Measurements from ENCODE around the gene DPY30.

DPY30 gene

GRCh38 chr2:32039447-32040219, at the start of gene DPY30:
Gene DPY30, minus strand, starts transcription at chr2:32039805. Its CDS starts 349 bp downstream, at chr2:32039456.
- Histone ChIP-seq H3K4me1 (ENCODE audit: control insufficient read depth, insufficient read depth, low read length) (no peaks in the 10 kb centered on the region), H3K9me3 (ENCODE audit: control insufficient read depth, insufficient read depth, low read length) (no peaks in the 10 kb centered on the region), H3K4me3 (ENCODE audit: low read depth, low read length) (peak within 1 kb of the TSS; percentile 99), H3K9ac (ENCODE audit: low read depth, low read length) (peak within 1 kb of the TSS; percentile 81), H3K27me3 (ENCODE audit: control insufficient read depth, insufficient read depth, low read length) (no peaks in the 10 kb centered on the region), H3K27ac (ENCODE audit: low read depth, low read length) (peak within 1 kb of the TSS; percentile 86), H3K36me3 (ENCODE audit: control insufficient read depth, insufficient read depth, low read length) (peaks cover 18% of the 10 kb centered on the region)

GRCh38 chr2:32074134-32074506, 34.5 kb upstream of the DPY30 start:
- H3K36me3 ChIP-seq (ENCODE audit: control insufficient read depth, insufficient read depth, low read length): peaks cover 10% of the 10 kb centered on the region; the same call in 1 of the 2 replicates
- no peaks in the 10 kb centered on the region for H3K9me3 ChIP-seq (ENCODE audit: control insufficient read depth, insufficient read depth, low read length)
- H3K9ac ChIP-seq (ENCODE audit: low read depth, low read length): no peak overlapping the region
- no peak overlapping the region for H3K27ac ChIP-seq (ENCODE audit: low read depth, low read length)
- H3K4me3 ChIP-seq (ENCODE audit: low read depth, low read length): no peak overlapping the region
- no peaks in the 10 kb centered on the region for H3K27me3 ChIP-seq (ENCODE audit: control insufficient read depth, insufficient read depth, low read length)
- no peaks in the 10 kb centered on the region for H3K4me1 ChIP-seq (ENCODE audit: control insufficient read depth, insufficient read depth, low read length)

- Histone ChIP-seq H3K9ac (ENCODE audit: low read depth, low read length) (no peak overlapping the region), H3K9me3 (ENCODE audit: control insufficient read depth, insufficient read depth, low read length) (no peaks in the 10 kb centered on the region), H3K27me3 (ENCODE audit: control insufficient read depth, insufficient read depth, low read length) (no peaks in the 10 kb centered on the region), H3K4me3 (ENCODE audit: low read depth, low read length) (no peak overlapping the region), H3K4me1 (ENCODE audit: control insufficient read depth, insufficient read depth, low read length) (peaks cover 3% of the 10 kb centered on the region; the same call in 1 of the 2 replicates), H3K27ac (ENCODE audit: low read depth, low read length) (no peak overlapping the region), H3K36me3 (ENCODE audit: control insufficient read depth, insufficient read depth, low read length) (peaks cover 15% of the 10 kb centered on the region; the same call in 1 of the 2 replicates)
Observed at GRCh38 chr2:32067549-32067948, 27.9 kb upstream of the DPY30 start.

GRCh38 chr2:32064713-32065112, 25.1 kb upstream of the DPY30 start:
- H3K27me3 ChIP-seq (ENCODE audit: control insufficient read depth, insufficient read depth, low read length): no peaks in the 10 kb centered on the region
- peaks cover 8% of the 10 kb centered on the region; the same call in 1 of the 2 replicates for H3K4me1 ChIP-seq (ENCODE audit: control insufficient read depth, insufficient read depth, low read length)
- peak overlapping the region; percentile 95 for H3K4me3 ChIP-seq (ENCODE audit: low read depth, low read length)
- no peak overlapping the region for H3K27ac ChIP-seq (ENCODE audit: low read depth, low read length)
- no peaks in the 10 kb centered on the region for H3K9me3 ChIP-seq (ENCODE audit: control insufficient read depth, insufficient read depth, low read length)
- no peak overlapping the region; the same call in 1 of the 2 replicates for H3K9ac ChIP-seq (ENCODE audit: low read depth, low read length)
- 0 out of 2 replicates have a peak, but pooled peaks cover 5% of the 10 kb centered on the region for H3K36me3 ChIP-seq (ENCODE audit: control insufficient read depth, insufficient read depth, low read length)

GRCh38 chr2:32064021-32064601, 24.5 kb upstream of the DPY30 start:
- Histone ChIP-seq H3K9me3 (ENCODE audit: control insufficient read depth, insufficient read depth, low read length) (no peaks in the 10 kb centered on the region), H3K4me3 (ENCODE audit: low read depth, low read length) (peak overlapping the region; percentile 95), H3K9ac (ENCODE audit: low read depth, low read length) (peak overlapping the region; percentile 38), H3K27me3 (ENCODE audit: control insufficient read depth, insufficient read depth, low read length) (no peaks in the 10 kb centered on the region), H3K4me1 (ENCODE audit: control insufficient read depth, insufficient read depth, low read length) (peaks cover 8% of the 10 kb centered on the region; the same call in 1 of the 2 replicates), H3K27ac (ENCODE audit: low read depth, low read length) (peak overlapping the region; percentile 94), H3K36me3 (ENCODE audit: control insufficient read depth, insufficient read depth, low read length) (0 out of 2 replicates have a peak, but pooled peaks cover 5% of the 10 kb centered on the region)

- H3K27ac ChIP-seq (ENCODE audit: low read depth, low read length): peak within 1 kb of the TSS; percentile 94
- no peaks in the 10 kb centered on the region for H3K9me3 ChIP-seq (ENCODE audit: control insufficient read depth, insufficient read depth, low read length)
- no peaks in the 10 kb centered on the region for H3K27me3 ChIP-seq (ENCODE audit: control insufficient read depth, insufficient read depth, low read length)
- H3K4me1 ChIP-seq (ENCODE audit: control insufficient read depth, insufficient read depth, low read length): peaks cover 8% of the 10 kb centered on the region; the same call in 1 of the 2 replicates
- H3K9ac ChIP-seq (ENCODE audit: low read depth, low read length): peak within 1 kb of the TSS; percentile 72
- peak within 1 kb of the TSS; percentile 95 for H3K4me3 ChIP-seq (ENCODE audit: low read depth, low read length)
- 0 out of 2 replicates have a peak, but pooled peaks cover 5% of the 10 kb centered on the region for H3K36me3 ChIP-seq (ENCODE audit: control insufficient read depth, insufficient read depth, low read length)
Observed at GRCh38 chr2:32063310-32064020, 23.9 kb upstream of the DPY30 start, which contains the start of gene SPAST. Gene SPAST, plus strand, starts transcription at chr2:32063556. Its CDS starts 276 bp downstream, at chr2:32063832.

- no peaks in the 10 kb centered on the region for H3K9me3 ChIP-seq (ENCODE audit: control insufficient read depth, insufficient read depth, low read length)
Observed at GRCh38 chr2:32061973-32062861, 22.6 kb upstream of the DPY30 start.

GRCh38 chr2:32061430-32061829, 21.8 kb upstream of the DPY30 start:
- H3K9me3 ChIP-seq (ENCODE audit: control insufficient read depth, insufficient read depth, low read length): no peaks in the 10 kb centered on the region
- H3K27ac ChIP-seq (ENCODE audit: low read depth, low read length): no peak overlapping the region
- no peaks in the 10 kb centered on the region for H3K27me3 ChIP-seq (ENCODE audit: control insufficient read depth, insufficient read depth, low read length)
- H3K9ac ChIP-seq (ENCODE audit: low read depth, low read length): no peak overlapping the region
- no peak overlapping the region for H3K4me3 ChIP-seq (ENCODE audit: low read depth, low read length)
- H3K4me1 ChIP-seq (ENCODE audit: control insufficient read depth, insufficient read depth, low read length): peaks cover 8% of the 10 kb centered on the region; the same call in 1 of the 2 replicates
- 0 out of 2 replicates have a peak, but pooled peaks cover 5% of the 10 kb centered on the region for H3K36me3 ChIP-seq (ENCODE audit: control insufficient read depth, insufficient read depth, low read length)

More at GRCh38 chr2:32061973-32062861, 22.6 kb upstream of the DPY30 start:
- H3K36me3 ChIP-seq (ENCODE audit: control insufficient read depth, insufficient read depth, low read length): 0 out of 2 replicates have a peak, but pooled peaks cover 5% of the 10 kb centered on the region
- H3K4me3 ChIP-seq (ENCODE audit: low read depth, low read length): peak overlapping the region; percentile 95
- no peaks in the 10 kb centered on the region for H3K27me3 ChIP-seq (ENCODE audit: control insufficient read depth, insufficient read depth, low read length)
- H3K9ac ChIP-seq (ENCODE audit: low read depth, low read length): peak overlapping the region; percentile 72; the same call in 1 of the 2 replicates
- H3K4me1 ChIP-seq (ENCODE audit: control insufficient read depth, insufficient read depth, low read length): peaks cover 8% of the 10 kb centered on the region; the same call in 1 of the 2 replicates
- peak overlapping the region; percentile 94 for H3K27ac ChIP-seq (ENCODE audit: low read depth, low read length)

GRCh38 chr2:32060266-32060665, 20.7 kb upstream of the DPY30 start:
- no peaks in the 10 kb centered on the region for H3K36me3 ChIP-seq (ENCODE audit: control insufficient read depth, insufficient read depth, low read length)
- peaks cover 8% of the 10 kb centered on the region; the same call in 1 of the 2 replicates for H3K4me1 ChIP-seq (ENCODE audit: control insufficient read depth, insufficient read depth, low read length)
- H3K27ac ChIP-seq (ENCODE audit: low read depth, low read length): no peak overlapping the region
- H3K27me3 ChIP-seq (ENCODE audit: control insufficient read depth, insufficient read depth, low read length): no peaks in the 10 kb centered on the region
- no peak overlapping the region for H3K9ac ChIP-seq (ENCODE audit: low read depth, low read length)
- no peaks in the 10 kb centered on the region for H3K9me3 ChIP-seq (ENCODE audit: control insufficient read depth, insufficient read depth, low read length)
- no peak overlapping the region for H3K4me3 ChIP-seq (ENCODE audit: low read depth, low read length)

GRCh38 chr2:32058130-32058529, 18.5 kb upstream of the DPY30 start:
- H3K4me1 ChIP-seq (ENCODE audit: control insufficient read depth, insufficient read depth, low read length): peaks cover 8% of the 10 kb centered on the region; the same call in 1 of the 2 replicates
- no peaks in the 10 kb centered on the region for H3K36me3 ChIP-seq (ENCODE audit: control insufficient read depth, insufficient read depth, low read length)
- no peaks in the 10 kb centered on the region for H3K9me3 ChIP-seq (ENCODE audit: control insufficient read depth, insufficient read depth, low read length)

More at GRCh38 chr2:32058130-32058529, 18.5 kb upstream of the DPY30 start:
- H3K4me3 ChIP-seq (ENCODE audit: low read depth, low read length): no peak overlapping the region
- H3K27me3 ChIP-seq (ENCODE audit: control insufficient read depth, insufficient read depth, low read length): no peaks in the 10 kb centered on the region
- no peak overlapping the region for H3K9ac ChIP-seq (ENCODE audit: low read depth, low read length)
- H3K27ac ChIP-seq (ENCODE audit: low read depth, low read length): no peak overlapping the region

All from HUES48 (cell line).